ENCODE measurements around the gene FKBP5. TPM values are rescaled to one million over a fixed set of nuclear protein-coding genes. Genes with fewer than 3 reads are reported as not detected.
"Not testable (repeated sequence)": the region's sequence is repeated elsewhere in the genome, so short reads cannot be mapped to it uniquely, and the experiment has no call there.

FKBP5 gene
- total RNA-seq, 3 donors from 2014 or later (not counting 1 experiment from before 2014, with no cell fraction given): 15.5 to 30.2 (median 27.3) TPM

DNA sequence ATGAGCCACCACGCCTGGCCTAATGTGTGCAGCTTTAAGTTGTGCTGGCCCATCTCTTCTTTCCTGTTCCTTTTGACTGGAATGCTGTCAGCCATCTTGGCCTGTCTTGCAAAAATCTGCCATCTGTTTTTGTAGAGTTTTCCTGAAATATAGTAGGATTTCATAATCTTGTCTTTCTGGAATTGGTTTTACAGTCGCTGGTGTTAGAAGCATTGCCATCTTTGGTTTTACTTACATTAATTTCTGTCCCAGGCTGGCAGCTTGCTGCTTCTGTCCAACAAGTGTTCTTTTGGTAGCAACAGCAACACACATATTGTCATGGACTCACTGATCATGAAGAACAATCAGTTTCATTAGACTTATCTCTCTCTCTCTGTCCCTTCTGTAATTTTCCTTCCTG is 146.9 kb downstream of the FKBP5 start:
- TF ChIP-seq, protein P1, sequence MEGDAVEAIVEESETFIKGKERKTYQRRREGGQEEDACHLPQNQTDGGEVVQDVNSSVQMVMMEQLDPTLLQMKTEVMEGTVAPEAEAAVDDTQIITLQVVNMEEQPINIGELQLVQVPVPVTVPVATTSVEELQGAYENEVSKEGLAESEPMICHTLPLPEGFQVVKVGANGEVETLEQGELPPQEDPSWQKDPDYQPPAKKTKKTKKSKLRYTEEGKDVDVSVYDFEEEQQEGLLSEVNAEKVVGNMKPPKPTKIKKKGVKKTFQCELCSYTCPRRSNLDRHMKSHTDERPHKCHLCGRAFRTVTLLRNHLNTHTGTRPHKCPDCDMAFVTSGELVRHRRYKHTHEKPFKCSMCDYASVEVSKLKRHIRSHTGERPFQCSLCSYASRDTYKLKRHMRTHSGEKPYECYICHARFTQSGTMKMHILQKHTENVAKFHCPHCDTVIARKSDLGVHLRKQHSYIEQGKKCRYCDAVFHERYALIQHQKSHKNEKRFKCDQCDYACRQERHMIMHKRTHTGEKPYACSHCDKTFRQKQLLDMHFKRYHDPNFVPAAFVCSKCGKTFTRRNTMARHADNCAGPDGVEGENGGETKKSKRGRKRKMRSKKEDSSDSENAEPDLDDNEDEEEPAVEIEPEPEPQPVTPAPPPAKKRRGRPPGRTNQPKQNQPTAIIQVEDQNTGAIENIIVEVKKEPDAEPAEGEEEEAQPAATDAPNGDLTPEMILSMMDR (IDR thresholded peaks at IDR 0.05): no peak
- 94% methylated on average over 2 of the region's 2 CpGs for WGBS (ENCODE audit: insufficient coverage)
- H3K4me1 ChIP-seq (ENCODE audit: control insufficient read depth, insufficient read depth, low read length): no peaks in the 10 kb centered on the region
- Mint-ChIP-seq H3K4me1 (no peaks in the 10 kb centered on the region), H3K27me3 (ENCODE audit: low read depth in 2 of 2) (no peaks in the 10 kb centered on the region), H3K4me3 (no peak overlapping the region), H3K36me3 (no peaks in the 10 kb centered on the region), H3K9me3 (no peaks in the 10 kb centered on the region), H3K27ac (no peak overlapping the region)
- intact Hi-C loops (cut with micrococcal nuclease): no loop called here
- DNase-seq (no peak), ATAC-seq (no peak)
- H3K27ac ChIP-seq (ENCODE audit: low read length): no peak overlapping the region
- H3K27me3 ChIP-seq (ENCODE audit: control insufficient read depth, insufficient read depth, low read length): no peaks in the 10 kb centered on the region
- no peaks in the 10 kb centered on the region for H3K36me3 ChIP-seq (ENCODE audit: control insufficient read depth, insufficient read depth, low read length)
- H3K4me3 ChIP-seq (ENCODE audit: low read length): no peak overlapping the region
- no peaks in the 10 kb centered on the region for H3K9me3 ChIP-seq (ENCODE audit: control insufficient read depth, insufficient read depth, low read length)

DNA sequence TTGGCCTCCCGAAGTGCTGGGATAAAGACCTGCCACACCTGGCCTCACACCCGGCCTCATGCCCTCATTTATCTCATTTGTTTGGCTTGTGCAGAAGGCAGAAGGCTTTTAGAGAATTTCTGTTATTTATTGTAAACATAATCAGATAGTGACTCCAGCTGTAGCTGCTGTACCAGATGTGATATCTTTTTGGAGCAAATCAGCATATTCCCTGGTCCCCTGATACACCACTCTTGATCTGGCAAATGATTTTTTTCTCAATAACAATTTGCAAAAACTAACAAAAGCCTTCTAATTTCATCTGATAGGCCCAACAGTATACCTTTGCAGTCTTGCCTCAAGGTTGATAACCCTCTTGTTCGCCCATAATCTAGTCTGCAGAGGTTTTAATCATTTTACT is 149.5 kb downstream of the FKBP5 start:
- intact Hi-C loops (cut with micrococcal nuclease): no loop called here
- Mint-ChIP-seq H3K9me3 (no peaks in the 10 kb centered on the region), H3K27ac (no peak overlapping the region), H3K4me1 (peaks cover 0 to 5% of the 10 kb centered on the region in 2 donors), H3K27me3 (ENCODE audit: low read depth in 2 of 2) (peaks cover 0 to 7% of the 10 kb centered on the region in 2 donors), H3K36me3 (no peaks in the 10 kb centered on the region), H3K4me3 (no peak overlapping the region)
- no peaks in the 10 kb centered on the region for H3K4me1 ChIP-seq (ENCODE audit: control insufficient read depth, insufficient read depth, low read length)
- H3K9me3 ChIP-seq (ENCODE audit: control insufficient read depth, insufficient read depth, low read length): no peaks in the 10 kb centered on the region
- DNase-seq (no peak), ATAC-seq (no peak)
- H3K27me3 ChIP-seq (ENCODE audit: control insufficient read depth, insufficient read depth, low read length): no peaks in the 10 kb centered on the region
- H3K27ac ChIP-seq (ENCODE audit: low read length): no peak overlapping the region
- H3K36me3 ChIP-seq (ENCODE audit: control insufficient read depth, insufficient read depth, low read length): no peaks in the 10 kb centered on the region
- TF ChIP-seq, protein P1 (IDR thresholded peaks at IDR 0.05): no peak
- H3K4me3 ChIP-seq (ENCODE audit: low read length): no peak overlapping the region
- WGBS (ENCODE audit: insufficient coverage): 97% methylated on average over 3 of the region's 3 CpGs

DNA sequence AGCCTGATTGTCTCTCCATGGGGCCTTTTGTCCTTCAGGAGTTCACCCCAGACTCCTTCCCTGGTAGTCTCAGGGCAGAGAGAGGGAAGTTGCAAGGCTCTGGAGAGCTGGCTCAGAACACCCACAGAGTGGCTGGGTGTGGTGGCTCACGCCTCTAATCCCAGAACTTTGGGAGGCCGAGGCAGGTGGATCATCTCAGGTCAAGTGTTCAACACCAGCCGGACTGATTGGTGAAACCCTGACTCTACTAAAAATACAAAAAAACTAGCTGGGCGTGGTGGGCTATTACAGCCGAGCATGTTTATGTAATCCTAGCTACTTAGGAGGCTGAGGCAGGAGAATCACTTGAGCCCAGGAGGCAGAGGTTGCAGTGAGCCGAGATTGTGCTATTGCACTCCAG is 152.9 kb downstream of the FKBP5 start:
- H3K4me3 ChIP-seq (ENCODE audit: low read length); H3K4me3 Mint-ChIP-seq; H3K4me1 Mint-ChIP-seq; ATAC-seq; H3K9me3 Mint-ChIP-seq; H3K9me3 ChIP-seq (ENCODE audit: control insufficient read depth, insufficient read depth, low read length); H3K27ac ChIP-seq (ENCODE audit: low read length); H3K27me3 ChIP-seq (ENCODE audit: control insufficient read depth, insufficient read depth, low read length); H3K36me3 Mint-ChIP-seq; H3K4me1 ChIP-seq (ENCODE audit: control insufficient read depth, insufficient read depth, low read length); DNase-seq; H3K27ac Mint-ChIP-seq; H3K27me3 Mint-ChIP-seq (ENCODE audit: low read depth in 2 of 2); H3K36me3 ChIP-seq (ENCODE audit: control insufficient read depth, insufficient read depth, low read length); intact Hi-C loops (cut with micrococcal nuclease): not testable (repeated sequence)
- 90% methylated on average over 6 of the region's 6 CpGs for WGBS (ENCODE audit: insufficient coverage)

DNA sequence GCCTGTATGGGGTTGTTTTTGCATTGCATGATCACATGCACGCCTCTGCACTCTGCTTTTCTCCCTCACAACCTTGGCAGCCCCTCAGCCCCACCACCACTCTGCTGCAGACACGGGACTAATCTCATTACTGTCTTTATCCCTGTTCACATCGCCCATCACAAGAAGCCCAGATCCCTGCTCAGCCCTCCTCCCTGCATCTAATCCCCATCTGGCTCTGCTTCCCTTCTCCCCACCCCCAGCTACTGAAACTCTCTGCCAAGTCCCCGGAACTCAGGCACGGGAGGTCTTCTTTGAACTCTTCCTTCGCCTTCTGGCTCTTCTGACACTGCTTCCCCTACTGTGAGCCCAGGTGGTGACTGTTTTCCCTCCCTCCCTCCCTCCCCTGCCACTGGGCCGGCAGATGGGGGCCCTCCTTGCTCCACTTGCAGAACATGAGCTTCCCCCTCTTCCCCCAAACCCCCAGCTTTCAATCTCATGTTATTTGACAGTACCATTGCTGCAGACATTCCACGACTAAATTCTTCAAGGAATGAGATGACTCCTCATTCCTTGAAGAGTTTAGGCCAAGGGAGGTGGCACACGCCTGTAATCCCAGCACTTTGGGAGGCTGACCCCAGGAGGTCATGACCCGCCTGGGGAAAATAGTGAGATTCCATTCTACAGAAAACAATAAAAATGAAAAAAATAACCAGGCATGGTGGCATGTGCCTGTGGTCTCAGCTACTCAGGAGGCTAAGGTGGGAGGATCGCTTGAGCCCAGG is 154.1 kb downstream of the FKBP5 start:
- no peak overlapping the region for H3K4me3 Mint-ChIP-seq
- no peak for DNase-seq
- peaks cover 0 to 9% of the 10 kb centered on the region in 2 donors for H3K27me3 Mint-ChIP-seq (ENCODE audit: low read depth in 2 of 2)
- no peaks in the 10 kb centered on the region for H3K36me3 ChIP-seq (ENCODE audit: control insufficient read depth, insufficient read depth, low read length)
- H3K27ac Mint-ChIP-seq: peak overlapping the region in 1 of 2 donors; percentile 11
- intact Hi-C loops (cut with micrococcal nuclease): no loop called here
- no peak for ATAC-seq
- no peak overlapping the region for H3K4me3 ChIP-seq (ENCODE audit: low read length)
- H3K9me3 Mint-ChIP-seq: no peaks in the 10 kb centered on the region
- 54% methylated on average over 11 of the region's 11 CpGs for WGBS (ENCODE audit: insufficient coverage)
- peaks cover 0 to 7% of the 10 kb centered on the region in 2 donors for H3K4me1 Mint-ChIP-seq
- H3K27ac ChIP-seq (ENCODE audit: low read length): no peak overlapping the region
- TF ChIP-seq, protein P1 (IDR thresholded peaks at IDR 0.05): no peak
- no peaks in the 10 kb centered on the region for H3K36me3 Mint-ChIP-seq
- H3K4me1 ChIP-seq (ENCODE audit: control insufficient read depth, insufficient read depth, low read length): peaks cover 9% of the 10 kb centered on the region
- H3K27me3 ChIP-seq (ENCODE audit: control insufficient read depth, insufficient read depth, low read length): no peaks in the 10 kb centered on the region
- H3K9me3 ChIP-seq (ENCODE audit: control insufficient read depth, insufficient read depth, low read length): no peaks in the 10 kb centered on the region
